GM19463 (cell line): ENCODE data around the gene TNS1.

Experiments used
- ATAC-seq: cut with Tn5 transposase; IDR thresholded peaks from one replicate; pipeline ENCODE4 v1.9.1; 2021; ENCODE audit warnings: mild to moderate bottlenecking, moderate library complexity; ENCODE audit not compliant: unreplicated experiment

TNS1 gene

GRCh38 chr2:218002143-218002844 lies 501 bp downstream of the TNS1 start:
- ATAC-seq, result no peak

- ATAC-seq, result no peak
Observed at GRCh38 chr2:218001629-218002028, 1.2 kb downstream of the TNS1 start.

GRCh38 chr2:218000136-218000535 lies 2.7 kb downstream of the TNS1 start:
- no peak for ATAC-seq

GRCh38 chr2:217999595-217999959 lies 3.2 kb downstream of the TNS1 start:
- no peak for ATAC-seq

GRCh38 chr2:217998926-217999594 lies 3.7 kb downstream of the TNS1 start:
- ATAC-seq, result no peak

- ATAC-seq, result no peak
Observed at GRCh38 chr2:217997510-217997909, 5.3 kb downstream of the TNS1 start.

- no peak for ATAC-seq
Observed at GRCh38 chr2:217996361-217996760, 6.4 kb downstream of the TNS1 start.

- no peak for ATAC-seq
Observed at GRCh38 chr2:217995731-217996231, 7.0 kb downstream of the TNS1 start.

- ATAC-seq, result no peak
Observed at GRCh38 chr2:217994776-217995274, 8.0 kb downstream of the TNS1 start.

GRCh38 chr2:217993817-217994463 lies 8.9 kb downstream of the TNS1 start:
- ATAC-seq, result no peak

- ATAC-seq, result no peak
Observed at GRCh38 chr2:217993138-217993537, 9.7 kb downstream of the TNS1 start.

- no peak for ATAC-seq
Observed at GRCh38 chr2:217992061-217992460, 10.7 kb downstream of the TNS1 start.

GRCh38 chr2:217990791-217991465 lies 11.9 kb downstream of the TNS1 start:
- ATAC-seq, result no peak

GRCh38 chr2:217990389-217990788 lies 12.4 kb downstream of the TNS1 start:
- ATAC-seq, result no peak

GRCh38 chr2:217989221-217989948 lies 13.4 kb downstream of the TNS1 start:
- no peak for ATAC-seq

GRCh38 chr2:217988840-217989204 lies 14.0 kb downstream of the TNS1 start:
- no peak for ATAC-seq

GRCh38 chr2:217988014-217988839 lies 14.6 kb downstream of the TNS1 start:
- no peak for ATAC-seq

- no peak for ATAC-seq
Observed at GRCh38 chr2:217987391-217987790, 15.4 kb downstream of the TNS1 start.

GRCh38 chr2:217986256-217986961 lies 16.4 kb downstream of the TNS1 start:
- ATAC-seq, result no peak
